Vagina (tissue), 2 donors: Measurements from ENCODE around the gene SMG6.

Source experiments
- POLR2A ChIP-seq, 2 donors: fragments of 450-650 bp; IDR thresholded peaks; one replicate each; pipeline ENCODE4 v1.6.1; 2017; ENCODE audit warnings: antibody characterized with exemption in 2 of 2, mild to moderate bottlenecking in 2 of 2, moderate library complexity in 2 of 2
- TF ChIP-seq, protein P1 (sequence below), 3 experiments: fragments of 450-650 bp in 2 of 3; fragments of 200-600 bp in 1 of 3; sonication (generic) in 1 of 3; IDR thresholded peaks; one replicate each; pipeline ENCODE4 v1.5.1; 2017 to 2019; ENCODE audit warnings: antibody characterized with exemption in 3 of 3, mild to moderate bottlenecking in 2 of 3, moderate library complexity in 2 of 3

DNA sequence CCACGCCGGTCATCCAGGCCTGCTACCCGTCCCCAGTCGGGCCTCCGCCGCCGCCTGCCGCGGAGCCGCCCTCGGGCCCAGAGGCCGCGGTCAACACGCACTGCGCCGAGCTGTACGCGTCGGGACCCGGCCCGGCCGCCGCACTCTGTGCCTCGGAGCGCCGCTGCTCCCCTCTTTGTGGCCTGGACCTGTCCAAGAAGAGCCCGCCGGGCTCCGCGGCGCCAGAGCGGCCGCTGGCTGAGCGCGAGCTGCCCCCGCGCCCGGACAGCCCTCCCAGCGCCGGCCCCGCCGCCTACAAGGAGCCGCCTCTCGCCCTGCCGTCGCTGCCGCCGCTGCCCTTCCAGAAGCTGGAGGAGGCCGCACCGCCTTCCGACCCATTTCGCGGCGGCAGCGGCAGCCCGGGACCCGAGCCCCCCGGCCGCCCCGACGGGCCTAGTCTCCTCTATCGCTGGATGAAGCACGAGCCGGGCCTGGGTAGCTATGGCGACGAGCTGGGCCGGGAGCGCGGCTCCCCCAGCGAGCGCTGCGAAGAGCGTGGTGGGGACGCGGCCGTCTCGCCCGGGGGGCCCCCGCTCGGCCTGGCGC, 246.3 kb downstream of the SMG6 start:
- TF ChIP-seq, protein P1, sequence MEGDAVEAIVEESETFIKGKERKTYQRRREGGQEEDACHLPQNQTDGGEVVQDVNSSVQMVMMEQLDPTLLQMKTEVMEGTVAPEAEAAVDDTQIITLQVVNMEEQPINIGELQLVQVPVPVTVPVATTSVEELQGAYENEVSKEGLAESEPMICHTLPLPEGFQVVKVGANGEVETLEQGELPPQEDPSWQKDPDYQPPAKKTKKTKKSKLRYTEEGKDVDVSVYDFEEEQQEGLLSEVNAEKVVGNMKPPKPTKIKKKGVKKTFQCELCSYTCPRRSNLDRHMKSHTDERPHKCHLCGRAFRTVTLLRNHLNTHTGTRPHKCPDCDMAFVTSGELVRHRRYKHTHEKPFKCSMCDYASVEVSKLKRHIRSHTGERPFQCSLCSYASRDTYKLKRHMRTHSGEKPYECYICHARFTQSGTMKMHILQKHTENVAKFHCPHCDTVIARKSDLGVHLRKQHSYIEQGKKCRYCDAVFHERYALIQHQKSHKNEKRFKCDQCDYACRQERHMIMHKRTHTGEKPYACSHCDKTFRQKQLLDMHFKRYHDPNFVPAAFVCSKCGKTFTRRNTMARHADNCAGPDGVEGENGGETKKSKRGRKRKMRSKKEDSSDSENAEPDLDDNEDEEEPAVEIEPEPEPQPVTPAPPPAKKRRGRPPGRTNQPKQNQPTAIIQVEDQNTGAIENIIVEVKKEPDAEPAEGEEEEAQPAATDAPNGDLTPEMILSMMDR (IDR thresholded peaks at IDR 0.05), result no peak
- TF ChIP-seq POLR2A (IDR thresholded peaks at IDR 0.05), result no peak
